CD4-positive, alpha-beta T cell treated with Interleukin-17A for 1 hour (primary cell): Measurements from ENCODE around the gene KLHDC10.
"Not testable (repeated sequence)": the region's sequence is repeated elsewhere in the genome, so short reads cannot be mapped to it uniquely, and the experiment has no call there.

ENCODE experiments used
- DNase-seq: peaks from one replicate; pipeline ENCODE4 v3.0.0-alpha.2; 2020

The KLHDC10 gene

GRCh38 chr7:130118801-130119200, 48.5 kb downstream of the KLHDC10 start:
- no peak for DNase-seq

GRCh38 chr7:130123501-130123900, 53.2 kb downstream of the KLHDC10 start:
- DNase-seq = no peak

GRCh38 chr7:130124711-130125110, 54.4 kb downstream of the KLHDC10 start:
- DNase-seq = no peak

GRCh38 chr7:130126840-130127239, 56.5 kb downstream of the KLHDC10 start:
- DNase-seq = not testable (repeated sequence)

GRCh38 chr7:130127404-130127803, 57.1 kb downstream of the KLHDC10 start:
- no peak for DNase-seq

GRCh38 chr7:130127821-130128317, 57.5 kb downstream of the KLHDC10 start:
- DNase-seq = no peak

GRCh38 chr7:130129011-130129411, 58.7 kb downstream of the KLHDC10 start:
- DNase-seq = no peak

- no peak for DNase-seq
Measured at GRCh38 chr7:130131191-130131834, 61.0 kb downstream of the KLHDC10 start.

GRCh38 chr7:130131964-130132875, 61.9 kb downstream of the KLHDC10 start:
- DNase-seq = no peak

GRCh38 chr7:130133029-130133782, 62.9 kb downstream of the KLHDC10 start:
- no peak for DNase-seq

- DNase-seq = no peak
Measured at GRCh38 chr7:130134106-130134636, 63.8 kb downstream of the KLHDC10 start.

GRCh38 chr7:130134726-130135125, 64.4 kb downstream of the KLHDC10 start:
- DNase-seq = no peak

- DNase-seq = no peak
Measured at GRCh38 chr7:130135208-130136205, 65.2 kb downstream of the KLHDC10 start.

- no peak for DNase-seq
Measured at GRCh38 chr7:130136579-130137167, 66.3 kb downstream of the KLHDC10 start.

- DNase-seq = no peak
Measured at GRCh38 chr7:130137207-130137606, 66.9 kb downstream of the KLHDC10 start.

GRCh38 chr7:130139193-130139960, 69.0 kb downstream of the KLHDC10 start:
- DNase-seq = no peak

GRCh38 chr7:130140551-130141160, 70.3 kb downstream of the KLHDC10 start:
- DNase-seq = no peak

GRCh38 chr7:130141161-130141883, 71.0 kb downstream of the KLHDC10 start:
- DNase-seq = peak; percentile 37
